Measurements from ENCODE around the gene PAXIP1.

DNA sequence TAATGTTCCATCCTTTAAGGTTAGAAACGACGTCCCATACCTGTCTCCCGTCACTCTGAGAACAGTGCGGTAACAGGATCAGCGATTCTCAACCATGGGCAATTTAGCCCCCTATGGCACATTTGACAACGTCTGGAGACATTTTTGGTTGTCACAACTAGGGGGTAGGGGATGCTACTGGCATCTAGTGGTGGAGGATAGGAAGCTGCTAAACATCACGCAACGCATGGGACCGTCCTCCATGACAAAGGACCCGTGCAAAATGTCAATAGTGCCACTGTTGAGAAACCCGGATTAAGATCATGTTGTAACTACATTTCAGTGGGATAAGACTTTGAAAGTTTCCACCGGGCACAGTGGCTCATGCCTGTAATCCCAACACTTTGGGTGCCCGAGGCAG lies 5.0 kb upstream of the PAXIP1 start:
- peak; percentile 21 for TF ChIP-seq CTCF (IDR thresholded peaks at IDR 0.05; ENCODE audit: insufficient read depth, low read length, poor library complexity, severe bottlenecking)
- no peak for TF ChIP-seq EZH2phosphoT487 (conservative IDR thresholded peaks at IDR 0.05; ENCODE audit: low read length)

Data from SU-DHL-6 (cell line).